Osteoblast (primary cell): ENCODE measurements around the gene COL6A3. TPM values are rescaled to one million over a fixed set of nuclear protein-coding genes. Genes with fewer than 3 reads are reported as not detected.

ENCODE experiments used
- DNase-seq: peaks from one replicate; pipeline ENCODE4 v3.0.0; 2011; ENCODE audit warnings: low spot score, mixed read lengths; ENCODE audit not compliant: insufficient read length; ENCODE audit errors: missing footprints
- H2AFZ ChIP-seq: 2 replicates; pipeline ENCODE4 v1.6.0; 2011; ENCODE audit warnings: mild to moderate bottlenecking, low read length
- H3K27ac ChIP-seq: 2 replicates; pipeline ENCODE4 v1.5.1; 2011; ENCODE audit warnings: mild to moderate bottlenecking, low read depth, low read length, moderate library complexity
- H3K27me3 ChIP-seq: 2 replicates; pipeline ENCODE4 v1.6.0; 2012; ENCODE audit warnings: mild to moderate bottlenecking, control low read depth, inconsistent platforms, low read length, moderate library complexity; ENCODE audit not compliant: insufficient read depth
- H3K36me3 ChIP-seq: 2 replicates; pipeline ENCODE4 v1.5.1; 2011; ENCODE audit warnings: mild to moderate bottlenecking, low read length, control low read depth, moderate library complexity; ENCODE audit not compliant: insufficient read depth
- H3K4me1 ChIP-seq: 2 replicates; pipeline ENCODE4 v1.5.1; 2011; ENCODE audit warnings: mild to moderate bottlenecking, low read length, control low read depth, moderate library complexity; ENCODE audit not compliant: insufficient read depth
- H3K4me2 ChIP-seq: 2 replicates; pipeline ENCODE4 v1.6.0; 2011; ENCODE audit warnings: mild to moderate bottlenecking, low read length; ENCODE audit not compliant: insufficient read depth
- H3K4me3 ChIP-seq: fragments of 200-600 bp; sonication (generic); 3 replicates; pipeline ENCODE4 v1.5.1; 2012; ENCODE audit warnings: mild to moderate bottlenecking, low read length, inconsistent platforms; ENCODE audit not compliant: insufficient read depth
- H3K79me2 ChIP-seq: 2 replicates; pipeline ENCODE4 v1.6.0; 2012; ENCODE audit warnings: mild to moderate bottlenecking, low read length, control low read depth, inconsistent platforms; ENCODE audit not compliant: insufficient read depth
- H3K9me3 ChIP-seq: 2 replicates; pipeline ENCODE4 v1.5.1; 2011; ENCODE audit warnings: low read depth, low read length, control low read depth
- H4K20me1 ChIP-seq: 2 replicates; pipeline ENCODE4 v1.6.0; 2012; ENCODE audit warnings: mild to moderate bottlenecking, low read length, control low read depth; ENCODE audit not compliant: insufficient read depth
- CTCF ChIP-seq: IDR thresholded peaks from 2 replicates; pipeline ENCODE4 v1.5.1; 2011; ENCODE audit warnings: mild to moderate bottlenecking, low read depth, low read length, moderate library complexity; ENCODE audit errors: extremely low read depth
- total RNA-seq: library from RNA; depleted of rRNA; stranded (reverse); fragments of >200 nt; gene quantifications from 2 replicates; pipeline ENCODE4 v1.2.3, GENCODE V29; 2012

Gene COL6A3
- total RNA-seq, 1 donor: 4,017 TPM

DNA sequence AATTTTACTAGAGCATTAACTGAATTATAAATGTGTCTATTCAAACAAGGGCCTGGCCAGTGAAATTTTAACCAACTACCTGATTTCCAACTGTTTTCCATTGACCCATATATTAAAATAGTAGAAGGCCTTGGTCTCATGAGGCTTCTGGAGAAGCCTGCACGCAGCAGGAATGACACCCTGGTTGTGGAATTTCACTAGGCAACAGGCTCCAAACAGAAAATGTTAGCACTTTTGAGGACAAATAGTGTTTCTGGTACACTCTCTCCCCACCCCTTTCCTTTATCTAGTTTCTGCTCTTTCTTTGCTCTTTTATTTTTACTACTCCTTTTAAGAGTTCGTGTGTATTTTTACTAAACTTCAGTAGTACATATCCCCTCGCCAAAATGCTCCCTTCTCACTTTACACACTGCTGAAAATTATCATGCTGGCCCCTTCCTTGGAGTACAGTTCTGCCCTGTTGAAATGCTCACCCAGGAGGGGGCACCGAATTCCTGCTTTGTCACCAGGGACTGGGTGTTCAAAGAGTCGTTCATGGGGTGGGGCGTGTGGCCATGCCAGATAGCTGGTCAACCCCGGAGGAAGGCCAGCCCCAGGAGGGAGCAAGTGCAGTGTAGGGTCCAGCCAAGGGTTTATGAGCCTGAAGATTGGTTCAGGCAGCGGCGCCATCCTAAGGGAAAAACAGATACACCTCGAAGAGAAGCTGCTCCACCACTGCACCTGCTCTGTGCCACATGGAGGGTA is 22.1 kb upstream of the COL6A3 start:
- H2AFZ ChIP-seq: peak overlapping the region; percentile 45
- H3K36me3 ChIP-seq: no peaks in the 10 kb centered on the region
- no peaks in the 10 kb centered on the region for H3K27me3 ChIP-seq
- DNase-seq: peak; percentile 80
- H3K79me2 ChIP-seq: no peaks in the 10 kb centered on the region
- peak overlapping the region; percentile 100 for H3K27ac ChIP-seq
- no peaks in the 10 kb centered on the region for H3K9me3 ChIP-seq
- H3K4me3 ChIP-seq: no peak overlapping the region
- TF ChIP-seq CTCF: no peak
- peaks cover 66% of the 10 kb centered on the region for H3K4me1 ChIP-seq
- H3K4me2 ChIP-seq: peak overlapping the region; percentile 73
- no peaks in the 10 kb centered on the region for H4K20me1 ChIP-seq

- Histone ChIP-seq H3K4me2 (peak overlapping the region; percentile 73), H3K4me3 (peak overlapping the region; percentile 52), H4K20me1 (no peaks in the 10 kb centered on the region), H3K27me3 (no peaks in the 10 kb centered on the region), H2AFZ (peak overlapping the region; percentile 21), H3K27ac (peak overlapping the region; percentile 100), H3K9me3 (no peaks in the 10 kb centered on the region), H3K36me3 (no peaks in the 10 kb centered on the region), H3K79me2 (no peaks in the 10 kb centered on the region), H3K4me1 (peaks cover 71% of the 10 kb centered on the region)
- DNase-seq: peak; percentile 88
- TF ChIP-seq CTCF: no peak
Observed at GRCh38 chr2:237434866-237435311, 20.9 kb upstream of the COL6A3 start.

- Histone ChIP-seq H3K9me3 (no peaks in the 10 kb centered on the region), H3K79me2 (no peaks in the 10 kb centered on the region), H3K36me3 (no peaks in the 10 kb centered on the region), H3K27me3 (no peaks in the 10 kb centered on the region), H3K4me3 (peak overlapping the region; percentile 52), H4K20me1 (no peaks in the 10 kb centered on the region), H3K4me1 (peaks cover 74% of the 10 kb centered on the region), H3K4me2 (peak overlapping the region; percentile 73), H2AFZ (no peak overlapping the region), H3K27ac (peak overlapping the region; percentile 100)
- DNase-seq: no peak
- TF ChIP-seq CTCF: no peak
Observed at GRCh38 chr2:237433920-237434676, 20.1 kb upstream of the COL6A3 start.
